Subcutaneous abdominal adipose tissue (tissue), 5 donors: ENCODE results near the gene GBP7.
"Not testable (repeated sequence)": the region's sequence is repeated elsewhere in the genome, so short reads cannot be mapped to it uniquely, and the experiment has no call there.

Source experiments
- H3K27ac ChIP-seq: one replicate; pipeline ENCODE4 v1.7.0; 2013; ENCODE audit warnings: low read depth, mild to moderate bottlenecking, inconsistent platforms, low read length, moderate library complexity
- H3K27me3 ChIP-seq, 5 donors: one replicate each; pipeline ENCODE4 v1.7.0; 2013; ENCODE audit warnings: low read length in 5 of 5, inconsistent platforms in 1 of 5; ENCODE audit not compliant: control insufficient read depth in 5 of 5, insufficient read depth in 4 of 5
- H3K36me3 ChIP-seq, 5 donors: one replicate each; pipeline ENCODE4 v1.7.0; 2013; ENCODE audit warnings: low read length in 5 of 5; ENCODE audit not compliant: control insufficient read depth in 5 of 5, insufficient read depth in 5 of 5
- H3K4me1 ChIP-seq, 5 donors: one replicate each; pipeline ENCODE4 v1.7.0; 2013; ENCODE audit warnings: low read length in 5 of 5, mild to moderate bottlenecking in 3 of 5, moderate library complexity in 1 of 5; ENCODE audit not compliant: control insufficient read depth in 5 of 5, insufficient read depth in 5 of 5
- H3K4me3 ChIP-seq, 5 donors: one replicate each; pipeline ENCODE4 v1.7.0; 2013; ENCODE audit warnings: low read length in 5 of 5, low read depth in 1 of 5
- H3K9ac ChIP-seq, 5 donors: one replicate each; pipeline ENCODE4 v1.7.0; 2013; ENCODE audit warnings: low read length in 5 of 5, mild to moderate bottlenecking in 4 of 5, moderate library complexity in 3 of 5
- H3K9me3 ChIP-seq, 5 donors: one replicate each; pipeline ENCODE4 v1.7.0; 2013; ENCODE audit warnings: low read length in 5 of 5; ENCODE audit not compliant: control insufficient read depth in 5 of 5
- donor health status: healthy.
- donor health status: healthy.
- donor health status: healthy.
- donor health status: healthy.
- donor health status: healthy.

The GBP7 gene, protein sequence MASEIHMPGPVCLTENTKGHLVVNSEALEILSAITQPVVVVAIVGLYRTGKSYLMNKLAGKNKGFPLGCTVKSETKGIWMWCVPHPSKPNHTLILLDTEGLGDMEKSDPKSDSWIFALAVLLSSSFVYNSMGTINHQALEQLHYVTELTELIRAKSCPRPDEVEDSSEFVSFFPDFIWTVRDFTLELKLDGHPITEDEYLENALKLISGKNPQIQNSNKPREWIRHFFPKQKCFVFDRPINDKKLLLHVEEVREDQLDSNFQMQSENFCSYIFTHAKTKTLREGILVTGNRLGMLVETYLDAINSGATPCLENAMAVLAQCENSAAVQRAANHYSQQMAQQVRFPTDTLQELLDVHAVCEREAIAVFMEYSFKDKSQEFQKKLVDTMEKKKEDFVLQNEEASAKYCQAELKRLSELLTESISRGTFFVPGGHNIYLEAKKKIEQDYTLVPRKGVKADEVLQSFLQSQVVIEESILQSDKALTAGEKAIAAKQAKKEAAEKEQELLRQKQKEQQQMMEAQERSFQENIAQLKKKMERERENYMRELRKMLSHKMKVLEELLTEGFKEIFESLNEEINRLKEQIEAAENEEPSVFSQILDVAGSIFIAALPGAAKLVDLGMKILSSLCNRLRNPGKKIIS

GRCh38 chr1:89175601-89176256 lies at the start of gene GBP7:
TSS of gene GBP7 (minus strand) at chr1:89176003. CDS start at chr1:89171935, 4,068 bp downstream.
- H3K9ac ChIP-seq = no peak within 1 kb of the TSS
- H3K4me3 ChIP-seq = no peak within 1 kb of the TSS
- no peaks in the 10 kb centered on the region for H3K36me3 ChIP-seq
- H3K27ac ChIP-seq = no peak within 1 kb of the TSS
- H3K9me3 ChIP-seq = no peaks in the 10 kb centered on the region
- no peaks in the 10 kb centered on the region for H3K4me1 ChIP-seq
- no peaks in the 10 kb centered on the region for H3K27me3 ChIP-seq

- H3K27me3 ChIP-seq = no peaks in the 10 kb centered on the region
- no peak overlapping the region for H3K27ac ChIP-seq
- H3K9me3 ChIP-seq = peaks cover 0 to 3% (median 0%) of the 10 kb centered on the region in 5 donors
- H3K4me1 ChIP-seq = no peaks in the 10 kb centered on the region
- H3K4me3 ChIP-seq = no peak overlapping the region
- no peak overlapping the region for H3K9ac ChIP-seq
- no peaks in the 10 kb centered on the region for H3K36me3 ChIP-seq
These were observed 45.5 kb upstream of the GBP7 start for GRCh38 chr1:89221341-89221740.

GRCh38 chr1:89219851-89220250 lies 44.0 kb upstream of the GBP7 start:
- not testable (repeated sequence) for H3K9ac ChIP-seq

DNA sequence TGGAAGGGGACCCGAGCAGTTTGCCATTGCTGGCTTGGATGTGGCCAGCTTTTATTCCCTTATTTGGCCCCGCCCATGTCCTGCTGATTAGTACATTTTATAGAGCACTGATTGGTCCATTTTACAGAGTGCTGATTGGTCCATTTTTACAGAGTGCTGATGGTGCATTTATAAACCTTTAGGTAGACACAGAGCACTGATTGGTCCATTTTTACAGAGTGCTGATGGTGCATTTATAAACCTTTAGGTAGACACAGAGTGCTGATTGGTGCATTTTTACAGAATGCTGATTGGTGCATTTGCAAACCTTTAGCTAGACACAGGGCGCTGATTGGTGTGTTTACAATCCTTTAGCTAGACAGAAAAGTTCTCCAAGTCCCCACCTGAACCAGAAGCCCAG lies 43.1 kb upstream of the GBP7 start:
- H3K36me3 ChIP-seq = not testable (repeated sequence)

More at GRCh38 chr1:89219851-89220250, 44.0 kb upstream of the GBP7 start:
- not testable (repeated sequence) for H3K27me3 ChIP-seq, H3K4me3 ChIP-seq, H3K27ac ChIP-seq, H3K36me3 ChIP-seq, H3K4me1 ChIP-seq, H3K9me3 ChIP-seq

GRCh38 chr1:89213347-89213746 lies 37.5 kb upstream of the GBP7 start:
- Histone ChIP-seq H3K27me3 (no peaks in the 10 kb centered on the region), H3K36me3 (no peaks in the 10 kb centered on the region), H3K4me3 (no peak overlapping the region), H3K9ac (no peak overlapping the region), H3K4me1 (no peaks in the 10 kb centered on the region), H3K27ac (no peak overlapping the region), H3K9me3 (peaks cover 0 to 10% (median 0%) of the 10 kb centered on the region in 5 donors)

More for the DNA sequence above, 43.1 kb upstream of the GBP7 start:
- H3K9me3 ChIP-seq, H3K27me3 ChIP-seq, H3K4me3 ChIP-seq, H3K9ac ChIP-seq, H3K4me1 ChIP-seq, H3K27ac ChIP-seq: not testable (repeated sequence)

DNA sequence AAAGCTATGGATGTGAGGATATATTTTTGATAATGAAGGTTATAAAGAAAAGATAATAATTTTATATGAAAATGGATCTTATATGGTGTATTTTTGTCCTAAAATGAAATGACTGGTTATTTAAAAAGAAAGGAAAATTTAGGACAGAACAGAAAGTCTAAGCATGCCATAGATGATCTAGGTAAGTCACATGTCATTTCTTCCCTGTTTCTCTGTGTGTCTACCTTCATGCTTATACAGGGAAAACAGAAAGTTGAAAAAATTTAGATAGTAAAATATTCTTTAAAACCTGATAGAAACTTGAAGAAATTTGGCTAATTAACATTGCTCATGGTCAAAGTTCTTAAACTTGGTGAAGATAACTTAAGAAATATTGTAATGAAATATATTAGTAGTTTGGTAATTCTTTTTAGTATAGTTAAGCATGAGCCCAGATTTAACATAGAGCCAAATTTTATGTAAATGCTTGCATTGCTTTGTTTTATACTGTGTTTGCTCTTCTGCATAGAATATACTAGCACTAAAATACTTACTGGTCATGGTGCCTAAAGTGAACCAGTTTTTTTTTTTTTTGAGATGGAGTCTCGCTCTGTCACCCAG lies 35.3 kb upstream of the GBP7 start:
- H3K4me3 ChIP-seq = no peak overlapping the region
- no peaks in the 10 kb centered on the region for H3K4me1 ChIP-seq
- no peak overlapping the region for H3K9ac ChIP-seq
- no peak overlapping the region for H3K27ac ChIP-seq
- H3K9me3 ChIP-seq = peaks cover 0 to 7% (median 0%) of the 10 kb centered on the region in 5 donors
- no peaks in the 10 kb centered on the region for H3K36me3 ChIP-seq
- no peaks in the 10 kb centered on the region for H3K27me3 ChIP-seq

DNA sequence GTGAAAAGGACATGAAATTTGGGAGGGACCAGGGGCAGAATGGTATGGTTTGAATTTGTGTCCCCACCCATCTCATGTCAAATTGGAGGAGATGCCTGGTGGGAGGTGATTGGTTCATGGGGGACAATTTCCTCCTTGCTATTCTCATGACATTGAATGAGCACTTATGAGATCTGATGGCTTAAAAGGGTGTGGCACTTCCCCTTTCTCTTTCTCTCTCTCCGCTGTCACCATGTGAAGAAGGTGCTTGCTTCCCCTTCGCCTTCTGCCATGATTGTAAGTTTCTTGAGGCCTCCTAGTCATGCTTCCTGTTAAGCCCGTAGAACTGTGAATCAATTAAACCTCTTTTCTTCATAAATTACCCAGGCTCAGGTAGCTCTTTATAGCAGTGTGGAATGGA lies 30.6 kb upstream of the GBP7 start:
- Histone ChIP-seq H3K27ac (no peak overlapping the region), H3K9ac (no peak overlapping the region), H3K4me1 (peaks cover 0 to under 1% (median 0%) of the 10 kb centered on the region in 5 donors), H3K9me3 (peaks cover 0 to 16% (median 10%) of the 10 kb centered on the region in 5 donors), H3K27me3 (no peaks in the 10 kb centered on the region), H3K4me3 (no peak overlapping the region), H3K36me3 (no peaks in the 10 kb centered on the region)

GRCh38 chr1:89203166-89203565 lies 27.4 kb upstream of the GBP7 start:
- no peaks in the 10 kb centered on the region for H3K36me3 ChIP-seq
- no peak overlapping the region for H3K27ac ChIP-seq
- H3K27me3 ChIP-seq = no peaks in the 10 kb centered on the region
- H3K9ac ChIP-seq = no peak overlapping the region
- no peak overlapping the region for H3K4me3 ChIP-seq
- peaks cover 0 to 12% (median 9%) of the 10 kb centered on the region in 5 donors for H3K9me3 ChIP-seq
- peaks cover 0 to 22% (median 8%) of the 10 kb centered on the region in 5 donors for H3K4me1 ChIP-seq

GRCh38 chr1:89201106-89201794 lies 25.4 kb upstream of the GBP7 start:
- no peak overlapping the region for H3K4me3 ChIP-seq

More at GRCh38 chr1:89201106-89201794, 25.4 kb upstream of the GBP7 start:
- Histone ChIP-seq H3K27ac (no peak overlapping the region), H3K9ac (no peak overlapping the region), H3K36me3 (no peaks in the 10 kb centered on the region), H3K4me1 (peaks cover 0 to 31% (median 14%) of the 10 kb centered on the region in 5 donors), H3K27me3 (no peaks in the 10 kb centered on the region), H3K9me3 (peaks cover 0 to 10% (median 9%) of the 10 kb centered on the region in 5 donors)
